ENCODE data around the gene SGTB. TPM values are rescaled to one million over a fixed set of nuclear protein-coding genes. Genes with fewer than 3 reads are reported as not detected.
A peak's percentile ranks its signal among the peaks of the same experiment; 100 is the strongest.

Gene SGTB
- total and polyA plus RNA-seq, 7 donors = 0.91 to 7.6 (median 3.8) TPM

DNA sequence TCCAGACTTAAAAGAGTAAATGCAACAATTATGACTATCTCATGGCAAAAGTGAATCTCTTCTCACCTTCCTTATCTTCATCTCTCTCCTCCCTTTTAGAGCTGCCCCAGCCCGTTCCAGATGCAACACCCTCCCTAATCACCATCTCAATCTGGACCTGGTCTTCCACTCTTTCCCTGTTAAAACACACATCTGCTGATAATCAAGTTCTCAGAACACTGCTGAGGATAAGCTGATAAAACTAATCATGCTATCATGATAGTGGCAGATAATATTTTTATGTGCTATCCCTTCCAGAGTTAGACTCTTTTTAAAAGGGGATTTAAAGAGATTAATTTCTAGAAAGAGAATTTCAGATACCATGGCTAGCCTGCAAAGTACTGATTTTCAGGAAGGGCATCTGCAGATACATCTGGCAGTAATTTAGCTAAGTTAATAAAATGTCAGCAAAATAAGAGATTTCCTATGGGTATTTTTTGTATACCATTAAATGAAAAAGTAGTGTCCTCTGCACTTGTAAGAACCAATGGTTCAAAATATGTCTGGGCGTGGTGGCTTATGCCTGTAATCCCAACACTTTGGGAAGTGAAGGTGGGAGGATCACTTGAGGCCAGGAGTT, 17.2 kb downstream of the SGTB start:
- no peak overlapping the region for H3K4me3 ChIP-seq
- WGBS, 3 donors = 81 to 88% (median 87%) methylated on average over 2 of the region's 2 CpGs
- H3K27me3 ChIP-seq (ENCODE audit: insufficient read depth in 3 of 3, low read length in 2 of 3) = no peaks in the 10 kb centered on the region
- H3K9me3 ChIP-seq = no peaks in the 10 kb centered on the region
- TF ChIP-seq, protein P1, sequence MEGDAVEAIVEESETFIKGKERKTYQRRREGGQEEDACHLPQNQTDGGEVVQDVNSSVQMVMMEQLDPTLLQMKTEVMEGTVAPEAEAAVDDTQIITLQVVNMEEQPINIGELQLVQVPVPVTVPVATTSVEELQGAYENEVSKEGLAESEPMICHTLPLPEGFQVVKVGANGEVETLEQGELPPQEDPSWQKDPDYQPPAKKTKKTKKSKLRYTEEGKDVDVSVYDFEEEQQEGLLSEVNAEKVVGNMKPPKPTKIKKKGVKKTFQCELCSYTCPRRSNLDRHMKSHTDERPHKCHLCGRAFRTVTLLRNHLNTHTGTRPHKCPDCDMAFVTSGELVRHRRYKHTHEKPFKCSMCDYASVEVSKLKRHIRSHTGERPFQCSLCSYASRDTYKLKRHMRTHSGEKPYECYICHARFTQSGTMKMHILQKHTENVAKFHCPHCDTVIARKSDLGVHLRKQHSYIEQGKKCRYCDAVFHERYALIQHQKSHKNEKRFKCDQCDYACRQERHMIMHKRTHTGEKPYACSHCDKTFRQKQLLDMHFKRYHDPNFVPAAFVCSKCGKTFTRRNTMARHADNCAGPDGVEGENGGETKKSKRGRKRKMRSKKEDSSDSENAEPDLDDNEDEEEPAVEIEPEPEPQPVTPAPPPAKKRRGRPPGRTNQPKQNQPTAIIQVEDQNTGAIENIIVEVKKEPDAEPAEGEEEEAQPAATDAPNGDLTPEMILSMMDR (IDR thresholded peaks at IDR 0.05) = no peak
- intact Hi-C loops (cut with DNase I) = no loop called here
- DNase-seq = no peak
- no peaks in the 10 kb centered on the region for H3K4me1 ChIP-seq
- peaks cover 0 to 28% of the 10 kb centered on the region in 2 donors for H3K36me3 ChIP-seq (ENCODE audit: insufficient read depth in 1 of 2, low read depth in 1 of 2)
- no peak for ATAC-seq
- no peak overlapping the region for H3K27ac ChIP-seq

- no peaks in the 10 kb centered on the region for H3K27me3 ChIP-seq (ENCODE audit: insufficient read depth in 3 of 3, low read length in 2 of 3)
- ATAC-seq (no peak), DNase-seq (no peak)
- H3K9me3 ChIP-seq = no peaks in the 10 kb centered on the region
- peaks cover 0 to 24% of the 10 kb centered on the region in 2 donors for H3K36me3 ChIP-seq (ENCODE audit: insufficient read depth in 1 of 2, low read depth in 1 of 2)
- H3K4me1 ChIP-seq = peaks cover 5% of the 10 kb centered on the region
- 94 to 97% (median 97%) methylated on average over 3 of the region's 3 CpGs for WGBS, 3 donors
- H3K4me3 ChIP-seq = no peak overlapping the region
- intact Hi-C loops (cut with DNase I) = no loop called here
- no peak overlapping the region for H3K27ac ChIP-seq
- TF ChIP-seq, protein P1 (IDR thresholded peaks at IDR 0.05) = no peak
Measured at GRCh38 chr5:65702036-65702435, 19.9 kb downstream of the SGTB start.

DNA sequence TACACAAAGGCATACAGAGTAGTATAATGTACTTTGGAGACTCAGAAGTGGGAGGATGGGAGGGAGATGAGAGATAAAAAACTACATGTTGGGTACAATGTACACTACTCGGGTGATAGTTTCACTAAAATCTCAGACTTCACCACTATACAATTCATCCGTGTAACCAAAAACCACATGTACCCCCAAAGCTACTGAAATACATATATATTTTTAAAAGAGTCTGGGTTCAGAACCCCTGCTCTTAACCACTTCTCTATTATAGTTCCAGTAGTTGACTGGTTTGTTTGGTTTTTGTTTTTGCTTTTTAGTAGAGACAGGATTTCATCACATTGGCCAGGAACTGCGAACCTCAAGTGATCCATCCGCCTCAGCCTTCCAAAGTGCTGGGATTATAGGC, 22.6 kb downstream of the SGTB start:
- intact Hi-C loops (cut with DNase I) = no loop called here
- no peaks in the 10 kb centered on the region for H3K27me3 ChIP-seq (ENCODE audit: insufficient read depth in 3 of 3, low read length in 2 of 3)
- no peak overlapping the region for H3K4me3 ChIP-seq
- DNase-seq (no peak), ATAC-seq (no peak)
- H3K4me1 ChIP-seq = peaks cover 18% of the 10 kb centered on the region
- TF ChIP-seq, protein P1 (IDR thresholded peaks at IDR 0.05) = no peak
- 90 to 95% (median 94%) methylated on average over 4 of the region's 4 CpGs for WGBS, 3 donors
- no peak overlapping the region for H3K27ac ChIP-seq
- H3K36me3 ChIP-seq (ENCODE audit: insufficient read depth in 1 of 2, low read depth in 1 of 2) = peaks cover 0 to 21% of the 10 kb centered on the region in 2 donors
- no peaks in the 10 kb centered on the region for H3K9me3 ChIP-seq

GRCh38 chr5:65696892-65697291, 25.0 kb downstream of the SGTB start:
- TF ChIP-seq, protein P1 (IDR thresholded peaks at IDR 0.05) = no peak
- Histone ChIP-seq H3K36me3 (ENCODE audit: insufficient read depth in 1 of 2, low read depth in 1 of 2) (no peaks in the 10 kb centered on the region), H3K4me3 (no peak overlapping the region), H3K4me1 (peaks cover 18% of the 10 kb centered on the region), H3K27me3 (ENCODE audit: insufficient read depth in 3 of 3, low read length in 2 of 3) (no peaks in the 10 kb centered on the region), H3K9me3 (no peaks in the 10 kb centered on the region), H3K27ac (no peak overlapping the region)
- DNase-seq (no peak), ATAC-seq (peak in 1 of 4 donors; percentile 68)
- intact Hi-C loops (cut with DNase I) = no loop called here

DNA sequence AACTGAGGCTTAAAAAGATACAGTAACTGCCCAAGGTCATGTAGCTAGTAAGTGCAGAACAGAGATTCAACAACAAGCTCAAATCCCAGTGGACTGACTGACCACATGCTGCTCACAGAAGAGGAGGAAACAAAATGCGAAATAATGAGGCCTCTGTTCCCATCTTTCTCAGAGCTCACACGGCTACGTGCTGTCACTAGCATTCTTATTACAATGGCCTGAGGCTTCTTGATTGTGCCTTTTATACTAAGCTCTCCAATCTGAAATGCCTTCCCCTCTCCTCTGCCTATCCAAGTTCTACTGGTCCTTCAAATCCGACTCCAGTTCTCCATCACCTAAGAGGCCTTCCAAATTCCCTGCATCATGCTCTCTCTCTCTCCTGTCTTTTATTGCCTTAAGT, 26.0 kb downstream of the SGTB start:
- WGBS, 3 donors = 78 to 84% (median 81%) methylated on average over 4 of the region's 4 CpGs

More for the DNA sequence above, 26.0 kb downstream of the SGTB start:
- Histone ChIP-seq H3K36me3 (ENCODE audit: insufficient read depth in 1 of 2, low read depth in 1 of 2) (no peaks in the 10 kb centered on the region), H3K27me3 (ENCODE audit: insufficient read depth in 3 of 3, low read length in 2 of 3) (no peaks in the 10 kb centered on the region), H3K4me1 (peaks cover 18% of the 10 kb centered on the region), H3K27ac (no peak overlapping the region), H3K4me3 (no peak overlapping the region), H3K9me3 (no peaks in the 10 kb centered on the region)
- TF ChIP-seq, protein P1 (IDR thresholded peaks at IDR 0.05) = no peak
- DNase-seq (no peak), ATAC-seq (no peak)
- intact Hi-C loops (cut with DNase I) = no loop called here
